Endodermal cell (in vitro differentiated cells): ENCODE data around the gene RPS15. TPM values are rescaled to one million over a fixed set of nuclear protein-coding genes. Genes with fewer than 3 reads are reported as not detected.
"Not testable (repeated sequence)": the region's sequence is repeated elsewhere in the genome, so short reads cannot be mapped to it uniquely, and the experiment has no call there.

Experiments used
- DNase-seq: peaks from one replicate; pipeline ENCODE4 v3.0.0-alpha.2; 2017
- H3K27ac ChIP-seq: 2 replicates; pipeline ENCODE4 v1.5.1; 2013; ENCODE audit warnings: mild to moderate bottlenecking, low read depth, low read length, moderate library complexity
- H3K27me3 ChIP-seq: 2 replicates; pipeline ENCODE4 v1.6.1; 2013; ENCODE audit warnings: mild to moderate bottlenecking, low read length, moderate library complexity; ENCODE audit not compliant: insufficient read depth, control insufficient read depth, poor library complexity, severe bottlenecking
- H3K36me3 ChIP-seq: 2 replicates; pipeline ENCODE4 v1.7.0; 2013; ENCODE audit warnings: mild to moderate bottlenecking, low read length, moderate library complexity; ENCODE audit not compliant: control insufficient read depth, insufficient read depth
- H3K4me1 ChIP-seq: one replicate; pipeline ENCODE4 v1.7.0; 2013; ENCODE audit warnings: low read length; ENCODE audit not compliant: control insufficient read depth, insufficient read depth
- H3K4me3 ChIP-seq: 2 replicates; pipeline ENCODE4 v1.5.1; 2013; ENCODE audit warnings: mild to moderate bottlenecking, low read length, moderate library complexity
- H3K9ac ChIP-seq: 2 replicates; pipeline ENCODE4 v1.6.1; 2013; ENCODE audit warnings: mild to moderate bottlenecking, low read length, moderate library complexity; ENCODE audit not compliant: poor library complexity, severe bottlenecking; ENCODE audit errors: extremely low read depth
- H3K9me3 ChIP-seq: 2 replicates; pipeline ENCODE4 v1.6.1; 2013; ENCODE audit warnings: mild to moderate bottlenecking, low read length, moderate library complexity; ENCODE audit not compliant: control insufficient read depth
- H3K27ac Mint-ChIP-seq: 2 replicates; pipeline ENCODE4 v1.8.0; 2020; ENCODE audit warnings: mixed read lengths
- H3K27me3 Mint-ChIP-seq: 2 replicates; pipeline ENCODE4 v1.8.0; 2021; ENCODE audit warnings: mild to moderate bottlenecking, mixed read lengths; ENCODE audit not compliant: insufficient read depth
- H3K36me3 Mint-ChIP-seq: 2 replicates; pipeline ENCODE4 v1.8.0; 2020; ENCODE audit warnings: low read depth, mixed read lengths
- H3K4me1 Mint-ChIP-seq: 2 replicates; pipeline ENCODE4 v1.8.0; 2020; ENCODE audit warnings: mixed read lengths
- H3K4me3 Mint-ChIP-seq: 2 replicates; pipeline ENCODE4 v1.8.0; 2020; ENCODE audit warnings: mild to moderate bottlenecking, moderate library complexity, mixed read lengths
- H3K9me3 Mint-ChIP-seq: 2 replicates; pipeline ENCODE4 v1.8.0; 2020; ENCODE audit warnings: mild to moderate bottlenecking, mixed read lengths
- CTCF ChIP-seq: fragments of 200-600 bp; sonication (generic); conservative IDR thresholded peaks from 2 replicates; pipeline ENCODE4 v1.5.0; 2021; ENCODE audit warnings: antibody characterized with exemption, mild to moderate bottlenecking
- WGBS, 2 experiments: methylation state at CpG; one replicate each; pipeline versions ENCODE4 v1.1.5 to v1.1.7; 2013; ENCODE audit warnings: missing lambda C conversion rate in 2 of 2, mixed read lengths in 1 of 2; ENCODE audit not compliant: insufficient coverage in 1 of 2, insufficient read length in 1 of 2; 5-methylcytosine and 5-hydroxymethylcytosine counted together
- total RNA-seq, 2 donors: library from RNA; stranded (reverse); fragmentation: NEBNext Ultra II Directional in 1 of 2; extraction: Animal tissue kit (Norgen Biotek cat#: 25700) in 1 of 2; gene quantifications; 2 replicates in 1 of 2; 3 replicates in 1 of 2; pipeline ENCODE4 v1.2.1, GENCODE V29; 2021

The RPS15 gene
- total RNA-seq, 2 donors from 2014 or later: 1,298 to 1,321 TPM

GRCh38 chr19:1474011-1474764 is 36.0 kb downstream of the RPS15 start:
- H3K27me3 ChIP-seq: peaks cover 40% of the 10 kb centered on the region
- TF ChIP-seq CTCF: no peak
- Mint-ChIP-seq H3K27me3 (peaks cover 31% of the 10 kb centered on the region), H3K27ac (no peak overlapping the region), H3K36me3 (peaks cover 5% of the 10 kb centered on the region), H3K4me3 (no peak overlapping the region), H3K9me3 (no peaks in the 10 kb centered on the region), H3K4me1 (no peaks in the 10 kb centered on the region)
- H3K9ac ChIP-seq: no peak overlapping the region
- no peaks in the 10 kb centered on the region for H3K9me3 ChIP-seq
- no peak overlapping the region for H3K27ac ChIP-seq
- no peak overlapping the region for H3K4me3 ChIP-seq
- no peak for DNase-seq
- peaks cover 6% of the 10 kb centered on the region for H3K4me1 ChIP-seq
- peaks cover 21% of the 10 kb centered on the region for H3K36me3 ChIP-seq
- WGBS, 2 experiments: 90% methylated on average over 22 to 31 of the region's 31 CpGs

DNA sequence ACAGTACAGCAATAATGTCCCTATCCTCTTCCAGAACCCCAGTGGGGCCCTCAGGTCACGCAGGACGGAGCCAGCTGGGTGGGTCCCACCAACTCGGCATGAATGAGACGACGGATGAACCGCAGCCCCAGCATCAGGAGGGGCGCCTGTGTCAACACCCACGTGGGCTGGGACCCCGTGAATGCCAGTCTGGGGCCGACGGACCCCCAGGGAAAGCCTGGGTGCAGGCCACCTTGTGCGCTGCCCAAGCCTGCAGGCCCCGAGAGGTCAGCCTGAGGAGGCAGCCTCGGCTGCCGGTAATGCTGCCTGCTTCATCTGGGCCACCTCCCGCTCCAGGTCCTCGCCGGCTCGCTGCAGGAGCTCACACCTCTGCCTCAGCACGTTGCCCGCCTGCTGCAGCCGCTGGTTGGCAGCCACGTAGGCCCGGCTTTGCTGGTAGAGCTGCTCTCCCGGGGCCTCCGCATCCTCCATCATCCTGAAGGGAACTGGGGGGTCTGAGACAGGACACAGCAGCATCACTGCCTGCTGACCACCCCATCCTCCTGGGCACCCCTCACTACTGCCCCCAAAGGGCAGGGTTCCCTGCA is 36.7 kb downstream of the RPS15 start:
- peaks cover 35% of the 10 kb centered on the region for H3K27me3 ChIP-seq
- no peak overlapping the region for H3K27ac Mint-ChIP-seq
- H3K9me3 ChIP-seq: no peaks in the 10 kb centered on the region
- no peak overlapping the region for H3K4me3 ChIP-seq
- H3K4me1 ChIP-seq: peaks cover 6% of the 10 kb centered on the region
- peaks cover 21% of the 10 kb centered on the region for H3K36me3 ChIP-seq
- H3K27me3 Mint-ChIP-seq: peaks cover 31% of the 10 kb centered on the region
- H3K4me1 Mint-ChIP-seq: no peaks in the 10 kb centered on the region
- H3K4me3 Mint-ChIP-seq: no peak overlapping the region
- H3K27ac ChIP-seq: no peak overlapping the region
- peaks cover 5% of the 10 kb centered on the region for H3K36me3 Mint-ChIP-seq
- H3K9me3 Mint-ChIP-seq: no peaks in the 10 kb centered on the region
- no peak overlapping the region for H3K9ac ChIP-seq
- TF ChIP-seq CTCF: no peak
- 94 to 98% methylated on average over 24 to 26 of the region's 26 CpGs for WGBS, 2 experiments
- no peak for DNase-seq

DNA sequence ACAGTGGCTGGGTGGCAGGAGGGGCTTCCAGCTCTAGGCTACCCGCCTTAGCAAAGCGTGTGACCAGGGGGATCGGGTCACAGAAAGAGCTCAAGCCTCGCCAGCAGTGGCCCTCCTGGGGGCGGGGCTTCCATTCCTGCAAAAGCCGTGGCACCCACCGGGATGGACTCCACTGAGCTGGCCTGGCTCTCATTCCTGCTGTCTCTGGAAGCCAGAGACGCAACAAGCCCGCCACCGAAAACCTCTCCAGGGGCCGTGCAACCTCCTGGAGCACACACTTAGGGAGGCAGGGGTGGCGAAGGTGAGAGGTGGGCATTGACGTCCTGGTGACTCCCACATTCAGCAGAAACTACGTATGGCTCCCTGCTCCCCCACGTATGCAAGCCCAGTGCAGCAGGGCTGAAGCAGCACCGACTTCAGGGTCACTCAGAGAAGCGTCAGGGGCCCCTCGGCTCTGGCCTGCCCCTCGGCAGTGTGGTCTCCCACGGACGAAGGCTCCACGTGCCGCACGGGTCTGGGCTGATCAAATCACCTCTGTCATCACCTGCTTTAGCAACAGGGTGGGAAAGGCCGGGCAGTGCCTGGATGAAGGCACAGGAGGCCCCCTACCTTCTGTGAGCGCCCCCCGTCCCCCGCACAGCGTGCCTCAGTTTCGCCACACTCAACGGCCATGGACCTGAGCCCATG is 37.7 kb downstream of the RPS15 start:
- Histone ChIP-seq H3K9me3 (no peaks in the 10 kb centered on the region), H3K36me3 (peaks cover 21% of the 10 kb centered on the region)
- no peak overlapping the region for H3K4me3 Mint-ChIP-seq

GRCh38 chr19:1477056-1477455 is 38.9 kb downstream of the RPS15 start:
- H3K4me1 Mint-ChIP-seq, H3K4me3 ChIP-seq, H3K9ac ChIP-seq, H3K9me3 Mint-ChIP-seq, H3K9me3 ChIP-seq, H3K36me3 Mint-ChIP-seq, H3K27ac Mint-ChIP-seq, DNase-seq, H3K4me1 ChIP-seq, H3K27ac ChIP-seq: not testable (repeated sequence)
- Mint-ChIP-seq H3K27me3 (peaks cover 15% of the 10 kb centered on the region), H3K4me3 (peak overlapping the region; percentile 90)
- WGBS, 2 experiments: 94 to 97% methylated on average over 6 to 9 of the region's 9 CpGs
- Histone ChIP-seq H3K27me3 (peaks cover 13% of the 10 kb centered on the region), H3K36me3 (peaks cover 21% of the 10 kb centered on the region)

More for the DNA sequence above, 37.7 kb downstream of the RPS15 start:
- peaks cover 5% of the 10 kb centered on the region for H3K36me3 Mint-ChIP-seq
- no peak overlapping the region for H3K9ac ChIP-seq
- no peak overlapping the region for H3K27ac ChIP-seq
- no peak for TF ChIP-seq CTCF
- peaks cover 26% of the 10 kb centered on the region for H3K27me3 Mint-ChIP-seq
- peaks cover 2% of the 10 kb centered on the region for H3K4me1 ChIP-seq
- peaks cover 25% of the 10 kb centered on the region for H3K27me3 ChIP-seq
- H3K27ac Mint-ChIP-seq: no peak overlapping the region
- DNase-seq: no peak
- no peaks in the 10 kb centered on the region for H3K4me1 Mint-ChIP-seq
- no peaks in the 10 kb centered on the region for H3K9me3 Mint-ChIP-seq
- no peak overlapping the region for H3K4me3 ChIP-seq
- 91 to 96% methylated on average over 20 to 31 of the region's 31 CpGs for WGBS, 2 experiments
